HTR-8/SVneo (cell line): ENCODE data around the gene TRAK2.

Experiments
- DNase-seq: peaks from one replicate; pipeline ENCODE4 v3.0.0; 2011; ENCODE audit warnings: low spot score, mixed read lengths; ENCODE audit not compliant: insufficient read length
- FAIRE-seq: peaks from 2 replicates; lab custom pipeline; 2011; peaks lifted over from hg19 to GRCh38; lab: Jason Lieb, UNC

TRAK2 gene

GRCh38 chr2:201419986-201420385, 31.3 kb downstream of the TRAK2 start:
- DNase-seq (no peak), FAIRE-seq (no peak)

- FAIRE-seq = peak; percentile 23
- no peak for DNase-seq
Measured at GRCh38 chr2:201419057-201419635, 32.1 kb downstream of the TRAK2 start.

- FAIRE-seq (no peak), DNase-seq (no peak)
Measured at GRCh38 chr2:201415149-201415548, 36.1 kb downstream of the TRAK2 start.

- FAIRE-seq (no peak), DNase-seq (no peak)
Measured at GRCh38 chr2:201414099-201415023, 36.9 kb downstream of the TRAK2 start.

GRCh38 chr2:201413552-201413951, 37.7 kb downstream of the TRAK2 start:
- FAIRE-seq = no peak
- no peak for DNase-seq

GRCh38 chr2:201413143-201413542, 38.1 kb downstream of the TRAK2 start:
- no peak for FAIRE-seq
- DNase-seq = no peak

- FAIRE-seq (no peak), DNase-seq (no peak)
Measured at GRCh38 chr2:201411421-201411820, 39.8 kb downstream of the TRAK2 start.

GRCh38 chr2:201408931-201409330, 42.3 kb downstream of the TRAK2 start:
- FAIRE-seq = no peak
- DNase-seq = no peak

GRCh38 chr2:201407265-201407664, 44.0 kb downstream of the TRAK2 start:
- DNase-seq (no peak), FAIRE-seq (no peak)

- DNase-seq = no peak
- no peak for FAIRE-seq
Measured at GRCh38 chr2:201406077-201406662, 45.1 kb downstream of the TRAK2 start.

- no peak for FAIRE-seq
Measured at GRCh38 chr2:201404699-201405280, 46.5 kb downstream of the TRAK2 start.

GRCh38 chr2:201403880-201404279, 47.4 kb downstream of the TRAK2 start:
- DNase-seq (no peak), FAIRE-seq (peak; percentile 13)

More at GRCh38 chr2:201404699-201405280, 46.5 kb downstream of the TRAK2 start:
- DNase-seq = no peak

GRCh38 chr2:201402651-201403562, 48.4 kb downstream of the TRAK2 start:
- FAIRE-seq (no peak), DNase-seq (no peak)

GRCh38 chr2:201401815-201402214, 49.4 kb downstream of the TRAK2 start:
- FAIRE-seq (no peak), DNase-seq (no peak)

GRCh38 chr2:201396595-201396994, 54.7 kb downstream of the TRAK2 start:
- no peak for FAIRE-seq
- no peak for DNase-seq

GRCh38 chr2:201383136-201383535, 68.1 kb downstream of the TRAK2 start:
- DNase-seq (no peak), FAIRE-seq (no peak)

GRCh38 chr2:201378496-201379397, 72.5 kb downstream of the TRAK2 start:
- DNase-seq (no peak), FAIRE-seq (no peak)

- FAIRE-seq = no peak
Measured at GRCh38 chr2:201377218-201377617, 74.0 kb downstream of the TRAK2 start.

GRCh38 chr2:201369775-201370174, 81.5 kb downstream of the TRAK2 start:
- no peak for DNase-seq
- FAIRE-seq = no peak

More at GRCh38 chr2:201377218-201377617, 74.0 kb downstream of the TRAK2 start:
- DNase-seq = no peak
